AG20443 (cell line): ENCODE data around the gene GMDS.

Source experiments
- DNase-seq: peaks from one replicate; pipeline ENCODE4 v3.0.0; 2012; ENCODE audit warnings: low spot score, mixed read lengths

GMDS gene

DNA sequence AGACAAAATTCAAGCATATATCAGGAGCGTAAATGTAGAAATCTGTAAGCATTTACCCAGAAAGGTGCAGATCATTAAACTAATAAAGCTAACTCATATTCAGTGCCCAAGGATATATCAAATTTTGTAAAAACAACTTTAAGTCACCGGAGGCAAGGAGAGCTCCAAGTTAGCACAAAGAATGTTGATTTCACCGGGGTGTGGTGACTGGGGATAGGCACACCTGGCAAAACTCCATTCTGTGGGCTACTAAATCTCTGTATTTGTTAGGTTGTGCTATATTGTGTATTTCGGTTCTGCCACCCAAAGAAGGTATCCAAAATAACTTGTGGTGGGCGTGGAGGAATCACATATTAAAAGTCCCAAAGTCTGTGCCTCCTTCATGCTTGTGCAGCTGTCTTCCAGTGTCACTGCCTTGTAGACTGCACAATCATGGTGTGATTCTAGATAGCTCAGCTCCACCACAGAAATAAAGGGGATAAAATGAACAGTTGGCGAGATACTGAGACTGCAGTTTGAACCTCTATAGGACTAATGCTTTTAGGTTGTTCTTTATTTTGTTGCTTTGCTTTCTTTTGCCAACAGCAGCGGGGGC is 111.6 kb downstream of the GMDS start:
- no peak for DNase-seq

DNA sequence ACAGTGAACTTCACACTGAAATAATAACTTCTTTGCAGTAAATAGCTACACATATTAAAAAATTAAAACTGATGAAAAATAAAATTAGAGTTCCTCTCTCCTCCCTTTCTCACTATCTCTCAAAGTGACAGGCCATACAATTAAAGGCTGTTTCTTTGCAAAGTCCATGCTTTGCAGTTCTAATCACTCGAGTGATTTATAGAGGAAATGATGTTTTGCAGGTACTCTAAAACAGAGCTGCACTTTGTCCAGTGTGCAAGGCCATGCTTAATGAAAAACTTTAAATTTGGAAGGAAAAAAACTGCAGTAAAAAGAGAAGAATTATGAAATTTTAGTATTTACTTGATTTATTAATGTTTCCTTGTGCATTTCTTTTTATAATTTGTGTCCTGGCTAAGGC is 112.5 kb downstream of the GMDS start:
- no peak for DNase-seq

DNA sequence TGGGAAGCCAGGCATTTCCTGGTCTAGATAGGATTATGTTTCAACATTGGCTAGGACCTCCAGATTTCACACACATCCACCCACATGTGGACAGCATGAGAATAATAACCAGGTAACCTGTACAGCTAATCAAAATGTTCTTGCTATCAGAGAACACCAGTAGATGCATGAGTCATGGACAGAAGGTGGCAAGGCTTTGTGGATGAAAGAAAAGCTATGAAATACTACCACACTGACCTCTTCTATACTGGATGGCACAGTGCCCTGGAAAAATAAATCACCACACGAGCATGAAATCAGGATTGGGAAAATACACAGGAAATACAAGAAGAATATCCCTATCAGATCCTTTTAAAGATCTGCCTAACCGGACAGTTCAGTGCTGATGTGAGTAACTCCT is 113.0 kb downstream of the GMDS start:
- DNase-seq, result no peak

DNA sequence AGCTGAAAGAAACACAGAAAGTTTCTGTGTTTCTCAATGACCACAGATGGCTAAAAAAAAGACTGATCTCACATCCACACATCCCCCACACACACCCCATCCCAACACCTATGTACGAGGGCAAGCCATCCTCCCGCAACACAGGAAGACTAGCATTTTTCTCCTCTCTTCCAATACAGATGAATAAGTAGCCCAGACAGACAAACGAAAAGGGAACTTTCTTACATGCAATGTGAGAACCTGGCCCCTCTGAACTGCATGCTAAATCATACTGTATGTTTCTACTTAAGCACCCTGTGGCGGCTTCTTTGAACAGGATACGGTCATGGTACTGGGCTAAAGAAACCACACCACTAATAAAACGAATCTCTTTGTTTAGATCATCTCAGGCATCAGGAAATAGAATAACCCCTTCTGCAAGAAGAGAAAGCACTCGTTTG is 116.2 kb downstream of the GMDS start:
- DNase-seq, result no peak

DNA sequence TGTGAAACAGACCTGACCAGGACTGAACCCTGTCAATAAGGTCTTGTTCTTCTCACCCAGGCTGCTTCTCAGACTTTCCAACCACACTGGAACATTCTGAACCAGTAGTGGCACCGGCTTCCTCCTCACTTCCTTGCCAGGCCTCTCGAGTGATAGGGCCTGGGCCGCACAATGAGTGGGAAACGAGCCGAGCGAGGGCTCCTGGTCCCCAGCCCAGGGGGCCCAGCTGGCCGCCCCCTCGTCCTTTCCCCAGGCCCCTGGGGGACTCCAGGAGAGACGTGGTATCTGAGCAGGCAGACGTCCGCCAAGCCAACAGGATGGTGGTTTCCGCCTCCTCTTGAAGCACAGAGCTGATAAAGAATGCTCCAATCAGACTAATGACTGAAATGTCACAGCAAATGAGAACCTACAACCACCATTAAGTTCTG is 117.9 kb downstream of the GMDS start:
- no peak for DNase-seq

DNA sequence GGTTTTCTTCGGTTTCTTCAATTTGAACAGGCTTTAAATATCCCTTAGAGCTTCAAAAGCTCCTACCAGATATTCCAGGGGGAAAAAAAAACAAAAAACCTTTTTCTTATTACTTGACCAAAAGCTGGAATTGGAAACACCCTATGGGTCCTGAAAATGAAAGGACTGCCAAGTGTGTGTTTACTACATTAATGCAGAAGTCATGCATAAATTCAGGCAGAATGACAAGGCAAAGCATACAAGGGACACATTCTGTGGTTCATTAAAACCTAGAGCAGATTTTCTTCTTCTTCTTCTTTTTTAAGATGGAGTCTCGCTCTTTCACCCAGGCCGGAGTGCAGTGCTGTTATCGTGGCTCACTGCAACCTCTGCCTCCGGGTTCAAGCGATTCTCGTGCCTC is 119.1 kb downstream of the GMDS start:
- no peak for DNase-seq

DNA sequence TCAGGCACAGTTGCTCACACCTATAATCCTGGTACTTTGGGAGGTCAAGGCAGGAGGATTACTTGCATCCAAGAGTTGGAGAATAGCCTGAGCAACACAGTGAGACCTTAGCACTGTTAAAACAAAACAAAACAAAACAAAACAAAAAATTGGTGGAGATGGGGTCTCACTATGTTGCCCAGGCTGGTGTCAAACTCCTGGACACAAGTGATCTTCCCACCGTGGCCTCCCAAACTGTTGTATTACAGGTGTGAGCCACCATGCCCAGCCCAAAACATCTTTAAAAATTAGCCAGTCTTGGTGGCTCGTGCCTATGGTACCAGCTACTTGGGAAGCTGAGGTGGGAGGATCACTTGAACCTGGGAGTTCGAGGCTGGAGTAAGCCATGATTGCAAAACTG is 120.2 kb downstream of the GMDS start:
- DNase-seq, result no peak

DNA sequence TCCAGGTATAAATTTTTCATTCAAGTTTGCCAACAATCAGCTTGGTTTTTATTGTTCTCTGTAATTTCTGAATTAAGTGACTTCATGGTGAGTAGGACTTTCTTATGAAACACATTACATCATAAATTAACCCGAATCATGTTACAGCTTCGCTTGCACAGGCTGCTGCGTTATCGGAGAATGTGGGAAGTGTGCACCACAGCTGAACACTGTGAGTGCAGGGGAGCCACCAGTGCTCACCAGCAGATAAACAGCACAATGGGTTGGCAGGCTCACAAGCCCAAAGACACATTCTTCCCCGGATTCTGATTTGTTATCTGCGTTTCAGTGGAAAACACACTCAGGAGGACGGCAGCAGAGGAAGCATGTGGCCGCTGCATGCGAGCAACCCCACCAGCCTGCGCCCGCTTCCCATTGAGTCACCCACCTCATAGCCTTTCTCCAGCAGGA is 121.1 kb downstream of the GMDS start:
- no peak for DNase-seq

DNA sequence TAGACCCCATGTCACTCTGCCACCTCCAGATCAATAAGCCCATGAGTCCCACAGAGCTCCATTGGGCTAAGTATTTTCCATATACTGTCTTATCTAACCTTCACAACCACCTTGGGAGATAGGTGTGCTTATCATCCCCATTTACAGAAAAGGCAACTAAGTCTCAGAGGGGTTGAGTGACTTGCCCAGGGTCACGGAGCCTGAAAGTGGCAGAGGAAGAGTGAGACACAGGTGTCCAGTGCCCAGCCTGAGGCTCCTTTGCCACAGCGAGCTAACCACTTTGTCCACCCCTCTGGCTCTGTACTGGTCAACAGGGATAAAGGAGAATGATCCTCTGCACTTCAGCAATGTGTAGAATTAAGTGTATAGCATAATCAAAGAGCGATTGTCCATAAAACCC is 124.5 kb downstream of the GMDS start:
- no peak for DNase-seq

DNA sequence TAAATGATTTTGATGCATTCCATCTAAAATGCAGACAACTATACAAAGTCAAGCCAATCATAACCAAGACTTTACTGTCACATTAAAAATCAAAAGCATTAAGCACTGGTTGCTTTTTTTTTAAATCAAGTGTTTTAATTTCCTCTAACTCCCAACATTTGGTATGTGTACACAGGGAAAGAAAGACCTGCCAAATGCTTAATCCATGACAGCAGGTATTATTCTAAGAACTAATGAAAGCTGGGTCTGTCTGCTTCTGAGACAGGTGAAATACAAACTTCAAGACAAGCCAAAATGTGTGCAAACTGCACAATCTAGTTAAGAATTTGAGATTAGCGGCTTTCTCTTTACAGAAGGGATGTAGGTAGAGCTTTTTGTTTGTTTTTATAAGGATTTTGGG is 126.1 kb downstream of the GMDS start:
- no peak for DNase-seq

DNA sequence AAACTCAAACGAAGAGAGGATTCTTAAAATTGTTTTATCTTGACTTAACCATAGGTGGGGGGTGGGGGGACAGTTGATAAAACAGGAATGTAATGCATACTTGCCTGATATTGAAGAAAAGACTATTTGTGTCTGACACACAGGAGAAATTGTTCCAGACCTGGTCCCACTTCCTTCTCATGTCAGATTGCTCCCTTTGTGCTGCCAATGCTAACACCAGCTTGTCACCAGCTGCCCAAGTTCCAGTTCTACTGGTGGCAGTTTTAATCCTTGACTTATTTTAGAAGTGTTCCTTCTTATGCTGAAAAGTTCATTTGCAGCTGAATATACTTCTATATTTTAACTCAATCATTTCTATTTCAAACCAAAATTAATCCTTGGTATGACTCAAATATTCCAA is 127.3 kb downstream of the GMDS start:
- no peak for DNase-seq

DNA sequence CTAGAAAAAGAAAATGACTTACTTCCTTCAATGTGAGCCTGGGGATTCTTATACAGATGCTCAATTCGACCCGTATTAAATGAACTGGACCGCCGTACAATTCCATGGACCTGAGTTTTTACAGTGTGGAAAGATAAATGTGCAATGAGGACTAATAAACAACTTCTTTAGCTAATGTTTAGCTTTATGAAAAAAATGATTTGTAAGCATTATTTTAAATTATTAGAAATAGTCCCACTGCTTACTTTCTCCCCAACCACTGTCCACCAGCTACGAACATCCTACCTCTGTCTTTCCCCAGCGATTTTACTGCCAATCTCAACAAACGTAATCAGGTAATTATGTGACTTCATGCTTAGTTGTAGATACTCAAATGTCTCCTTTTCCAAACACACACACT is 128.0 kb downstream of the GMDS start:
- no peak for DNase-seq

DNA sequence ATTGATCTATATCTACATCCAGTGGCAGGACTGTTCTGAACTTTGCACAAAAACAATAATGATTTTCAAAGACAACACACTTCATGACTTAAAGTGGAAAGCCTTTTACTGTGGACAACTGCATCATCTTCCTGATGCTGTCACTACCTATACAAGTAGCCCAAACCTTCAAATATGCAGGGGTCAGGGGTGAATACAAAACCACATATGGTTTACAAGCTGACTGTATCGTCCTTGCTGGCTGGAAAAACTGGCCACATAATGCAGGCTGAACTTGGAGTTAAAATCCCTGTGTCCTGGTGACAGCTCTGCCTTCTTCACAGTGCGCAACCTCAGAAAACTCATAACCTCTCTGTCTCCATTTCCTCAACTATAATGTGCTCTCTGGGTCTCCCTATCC is 128.9 kb downstream of the GMDS start:
- DNase-seq, result no peak

DNA sequence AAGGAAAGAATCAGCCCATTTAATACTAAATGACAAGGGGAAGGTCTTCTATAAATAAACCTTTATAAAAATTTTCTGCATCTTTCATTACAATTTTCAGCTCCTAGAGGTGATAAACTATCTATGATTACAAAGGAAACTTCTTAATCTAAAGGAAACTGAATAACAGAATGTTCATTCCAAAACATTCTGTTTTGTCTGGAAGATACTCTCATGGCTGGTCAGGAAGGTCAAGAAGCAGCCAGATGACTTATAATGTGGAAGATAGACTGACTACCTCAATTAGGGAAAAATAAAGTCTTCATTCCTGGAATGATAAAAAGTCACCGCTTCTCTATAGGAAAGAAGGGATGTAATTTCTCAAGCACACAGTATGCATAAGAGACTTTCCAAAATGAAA is 131.3 kb downstream of the GMDS start:
- no peak for DNase-seq

DNA sequence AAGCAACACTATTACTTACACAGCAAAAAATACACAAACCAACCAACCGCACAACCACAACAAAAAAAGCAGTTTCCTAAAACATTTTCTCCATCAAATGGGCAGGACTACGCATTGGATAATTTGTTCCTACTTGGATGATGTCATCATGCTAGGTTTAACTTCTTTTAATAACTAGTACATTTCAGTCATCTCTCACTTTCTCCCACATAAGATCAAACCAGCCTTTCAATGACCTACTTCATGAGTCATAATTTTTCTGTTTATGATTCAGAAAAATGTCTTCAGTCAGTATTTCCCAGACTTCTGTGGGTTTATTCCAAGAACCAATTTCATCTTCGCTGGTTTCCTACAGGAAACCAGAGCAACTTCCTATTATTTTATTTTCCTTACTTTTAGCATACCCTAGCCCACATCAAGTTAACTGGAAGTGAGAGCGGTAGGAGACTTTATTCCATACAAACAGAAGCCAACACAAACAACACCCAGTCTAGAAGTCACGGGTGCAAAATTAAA is 134.2 kb downstream of the GMDS start:
- peak; percentile 46 for DNase-seq

DNA sequence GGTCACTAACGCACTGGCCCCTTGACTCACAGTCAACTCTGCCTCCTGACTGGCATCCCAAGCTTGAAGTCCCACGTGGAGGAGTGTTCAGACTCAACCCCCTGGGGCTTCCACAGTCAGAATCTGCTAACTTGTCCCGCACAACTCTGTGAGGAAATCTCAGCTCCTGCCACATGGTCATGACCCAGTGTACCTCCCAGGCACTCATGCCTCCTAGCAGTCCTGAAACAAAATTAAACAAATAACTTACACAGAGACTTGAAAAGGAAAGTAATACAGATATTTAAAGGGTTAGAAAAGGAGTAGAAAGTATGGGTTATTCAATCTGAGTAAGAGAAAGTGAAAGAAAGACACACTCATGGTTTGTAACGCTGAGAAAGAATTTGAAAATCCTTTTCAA is 134.9 kb downstream of the GMDS start:
- no peak for DNase-seq

DNA sequence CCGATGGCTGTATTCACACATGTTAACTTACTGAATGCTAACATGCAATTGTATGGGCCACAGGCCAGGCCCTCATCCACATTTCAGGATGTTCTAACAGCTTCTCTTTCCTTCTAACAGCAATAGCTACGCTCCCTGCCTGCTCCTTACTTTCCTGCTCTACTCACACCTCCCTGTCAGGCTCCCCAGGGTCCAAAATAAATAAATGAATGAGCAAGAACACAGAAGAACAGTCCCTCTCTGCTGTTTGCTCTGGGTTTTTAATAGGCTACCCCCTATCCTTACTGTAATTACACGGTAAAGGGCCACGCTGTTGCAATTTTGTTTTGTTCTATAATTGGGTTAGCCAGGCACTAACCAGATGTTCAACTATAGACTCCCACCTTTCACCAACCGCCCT is 135.6 kb downstream of the GMDS start:
- DNase-seq, result no peak

DNA sequence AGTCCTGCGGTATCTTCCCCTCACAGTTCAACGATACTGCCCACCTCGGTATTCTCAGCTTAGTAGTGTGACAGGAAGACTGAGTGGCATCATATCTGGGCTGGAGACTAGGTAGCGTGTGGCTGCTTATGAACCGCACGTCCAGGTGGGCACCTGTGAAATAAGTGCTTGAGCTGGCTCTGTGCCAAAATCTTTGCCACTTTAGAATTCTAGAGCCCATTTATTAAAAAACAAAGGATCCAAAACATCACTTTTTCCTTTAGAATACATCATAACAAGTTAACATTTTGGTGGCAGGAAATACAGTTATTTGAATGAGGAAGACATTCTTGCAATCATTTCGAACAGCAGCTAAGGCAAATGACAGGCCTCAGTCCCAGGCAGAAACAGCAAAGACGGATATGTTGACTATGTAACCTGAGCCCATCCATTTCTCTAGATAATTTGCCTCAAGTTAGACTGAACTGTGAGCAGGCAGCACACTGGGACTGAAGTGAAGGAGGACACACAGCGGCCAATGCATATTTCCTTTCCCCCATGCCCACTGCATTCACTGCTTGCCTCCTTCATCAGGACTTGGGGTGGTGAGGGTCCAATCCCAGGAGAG is 136.6 kb downstream of the GMDS start:
- no peak for DNase-seq

DNA sequence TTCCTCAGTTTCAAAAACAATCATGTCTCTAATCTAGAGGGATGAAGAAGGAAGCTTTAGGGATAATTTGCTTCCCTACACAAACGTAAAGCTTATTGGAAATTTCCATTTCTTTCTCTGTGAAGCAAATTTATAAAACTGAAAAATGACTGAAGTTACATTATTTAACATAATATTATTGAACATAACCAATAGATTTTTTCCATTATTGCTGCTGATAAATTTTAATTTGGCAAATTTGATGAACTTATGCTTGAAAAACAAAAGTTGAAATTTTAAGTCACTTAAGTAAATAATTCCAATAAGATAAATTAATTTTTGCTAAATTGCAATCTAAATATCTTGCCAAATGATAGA is 140.9 kb downstream of the GMDS start:
- no peak for DNase-seq

DNA sequence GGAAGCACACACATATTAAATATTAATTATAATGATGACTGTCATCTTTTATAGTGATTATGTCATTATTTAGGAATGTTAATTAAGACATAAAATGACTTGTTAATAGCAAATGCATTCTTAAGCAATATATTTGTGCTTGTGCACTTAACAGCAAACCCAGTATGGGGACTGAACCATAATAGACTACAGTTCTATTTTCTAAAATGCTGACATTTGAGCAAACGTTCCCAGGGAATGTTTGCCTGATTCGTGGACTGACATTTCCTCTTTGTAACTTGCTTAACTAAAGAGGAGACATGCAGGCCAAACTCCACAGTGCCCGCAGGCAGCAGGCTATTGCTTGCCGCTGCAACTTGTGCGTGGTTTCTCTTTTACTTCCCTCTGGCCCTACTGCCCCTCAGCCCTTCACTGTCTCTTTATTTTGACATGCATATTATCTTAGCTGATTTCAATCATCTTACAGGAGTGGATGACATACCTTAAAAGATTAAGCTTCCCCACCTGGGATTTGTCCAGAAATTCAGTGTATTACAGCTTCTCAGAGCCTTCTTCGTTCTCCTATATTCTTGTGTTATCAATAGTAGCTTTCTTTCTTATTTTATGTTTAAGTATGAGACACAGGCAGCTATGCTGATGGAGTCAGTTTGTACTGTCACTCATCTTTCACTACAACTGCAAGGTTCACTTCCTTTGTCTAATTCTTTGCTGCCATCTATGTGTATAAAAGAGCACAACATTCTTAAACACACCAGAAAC is 141.5 kb downstream of the GMDS start:
- peak; percentile 41 for DNase-seq

DNA sequence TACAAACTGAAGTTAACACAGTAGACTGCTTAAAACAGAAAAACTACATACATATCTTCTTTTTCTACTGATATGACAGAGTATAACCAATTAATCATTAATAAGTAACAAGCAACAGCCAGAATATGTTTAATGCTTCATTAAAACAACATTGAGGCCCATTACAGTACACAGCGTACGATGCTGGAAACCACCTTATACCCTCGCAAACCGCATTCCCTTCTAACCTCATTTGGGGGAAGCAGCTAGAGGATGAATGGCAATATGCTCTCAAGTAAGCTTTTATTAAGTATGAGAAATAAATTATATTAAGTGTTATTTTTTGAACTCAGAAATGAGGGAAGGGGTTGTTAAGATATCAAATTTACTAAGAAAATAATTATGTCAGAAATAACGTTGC is 142.4 kb downstream of the GMDS start:
- no peak for DNase-seq

DNA sequence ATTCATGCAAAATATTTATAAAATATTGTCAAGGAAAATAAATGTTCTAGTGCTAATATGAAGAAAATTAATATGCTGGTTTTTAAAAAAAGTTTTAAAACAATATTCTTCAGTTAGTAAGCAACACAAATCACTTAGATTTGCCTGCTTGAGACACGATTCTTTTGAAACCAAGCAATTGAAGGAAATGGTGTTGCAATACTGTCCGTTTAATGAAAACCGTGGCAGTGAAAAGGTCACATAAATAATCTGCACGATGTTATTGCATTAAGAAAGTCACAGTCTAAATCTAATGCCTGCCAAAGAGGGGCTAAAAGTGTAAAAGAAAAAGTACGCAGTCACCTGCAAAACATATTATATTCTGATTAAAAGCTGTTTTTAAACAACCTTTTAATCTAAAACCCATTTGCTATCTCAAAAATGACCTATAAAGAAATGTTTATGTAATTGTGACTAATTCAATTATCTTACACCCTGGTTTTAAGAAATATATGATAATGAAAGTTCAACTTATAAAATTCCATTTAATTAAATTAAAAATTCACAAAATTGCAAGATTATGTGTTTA is 143.0 kb downstream of the GMDS start:
- DNase-seq, result no peak

DNA sequence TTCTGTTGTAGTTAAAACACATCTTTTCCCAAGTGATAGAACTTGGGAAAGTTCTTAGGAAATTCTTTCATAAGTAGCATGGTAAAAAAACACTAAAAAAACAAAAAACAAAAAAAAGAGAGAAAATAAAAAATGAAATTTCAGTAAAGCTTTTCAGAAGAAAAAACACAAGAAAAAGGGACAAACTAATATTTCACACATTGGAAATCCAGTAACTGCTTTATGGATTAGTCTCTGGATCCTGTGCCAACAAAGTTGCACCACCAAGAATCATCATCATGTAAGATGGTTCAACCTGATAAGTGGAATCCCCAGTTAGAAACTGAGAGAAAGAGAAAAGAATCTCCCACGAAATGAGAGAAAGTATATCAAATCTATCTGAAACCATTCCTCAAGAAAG is 144.2 kb downstream of the GMDS start:
- no peak for DNase-seq
